ENCODE results near the gene GDE1.

- TF ChIP-seq CTCF (conservative IDR thresholded peaks at IDR 0.05; ENCODE audit: low read length): no peak
- TF ChIP-seq EZH2phosphoT487 (IDR thresholded peaks at IDR 0.05; ENCODE audit: borderline replicate concordance): no peak
Measured at GRCh38 chr16:19524616-19525384, 2.9 kb upstream of the GDE1 start.
